Progenitor cell of endocrine pancreas (in vitro differentiated cells): Measurements from ENCODE around the gene N4BP3. TPM values are rescaled to one million over a fixed set of nuclear protein-coding genes. Genes with fewer than 3 reads are reported as not detected.
"Not testable (repeated sequence)": the region's sequence is repeated elsewhere in the genome, so short reads cannot be mapped to it uniquely, and the experiment has no call there.

ENCODE experiments used
- DNase-seq: peaks from one replicate; pipeline ENCODE4 v3.0.0; 2021; ENCODE audit warnings: low spot score; ENCODE audit not compliant: unreplicated experiment
- H3K27ac Mint-ChIP-seq: 2 replicates; pipeline ENCODE4 v1.8.0; 2021; ENCODE audit warnings: mild to moderate bottlenecking, moderate library complexity, mixed read lengths
- H3K27me3 Mint-ChIP-seq: 2 replicates; pipeline ENCODE4 v1.8.0; 2021; ENCODE audit warnings: mixed read lengths
- H3K36me3 Mint-ChIP-seq: 2 replicates; pipeline ENCODE4 v1.8.0; 2022; ENCODE audit warnings: mixed read lengths; ENCODE audit not compliant: insufficient read depth
- H3K4me1 Mint-ChIP-seq: 2 replicates; pipeline ENCODE4 v1.8.0; 2021; ENCODE audit warnings: low read depth, mixed read lengths
- H3K4me3 Mint-ChIP-seq: 2 replicates; pipeline ENCODE4 v1.8.0; 2021; ENCODE audit warnings: low read depth, mild to moderate bottlenecking, moderate library complexity, mixed read lengths
- H3K9me3 Mint-ChIP-seq: 2 replicates; pipeline ENCODE4 v1.8.0; 2021; ENCODE audit warnings: low read depth, mixed read lengths
- CTCF ChIP-seq: fragments of 200-600 bp; sonication (generic); IDR thresholded peaks from one replicate; pipeline ENCODE4 v1.5.0; 2021; ENCODE audit warnings: antibody characterized with exemption, mild to moderate bottlenecking; ENCODE audit not compliant: unreplicated experiment
- total RNA-seq: library from RNA; stranded (reverse); gene quantifications from 2 replicates; pipeline ENCODE4 v1.2.1, GENCODE V29; 2021

N4BP3 gene
- total RNA-seq, 1 donor from 2014 or later: 1.9 TPM

GRCh38 chr5:178129296-178129695 is 16.0 kb downstream of the N4BP3 start:
- DNase-seq: no peak
- Mint-ChIP-seq H3K36me3 (peaks cover 9% of the 10 kb centered on the region), H3K9me3 (no peaks in the 10 kb centered on the region), H3K27ac (no peak overlapping the region), H3K4me1 (peaks cover 9% of the 10 kb centered on the region), H3K4me3 (no peak overlapping the region), H3K27me3 (no peaks in the 10 kb centered on the region)
- TF ChIP-seq CTCF: no peak

DNA sequence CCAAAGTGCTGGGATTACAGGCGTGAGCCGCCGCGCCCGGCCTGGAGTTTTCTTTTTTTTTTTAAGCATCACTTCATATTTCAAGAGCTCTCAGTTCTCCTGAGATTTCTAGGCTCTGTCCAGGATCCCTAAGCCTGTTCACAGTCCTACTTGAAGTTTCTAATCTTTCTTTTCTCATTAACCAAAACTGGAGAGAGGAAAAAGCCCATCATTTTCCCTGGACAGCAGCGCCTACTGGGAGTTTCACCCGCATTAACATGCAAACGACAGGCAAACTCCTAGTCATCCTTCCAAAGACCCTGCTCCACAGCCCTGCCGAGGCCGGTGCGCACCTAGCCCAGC is 16.9 kb downstream of the N4BP3 start:
- H3K4me3 Mint-ChIP-seq: peak overlapping the region; percentile 73
- peak overlapping the region; percentile 93 for H3K27ac Mint-ChIP-seq
- H3K36me3 Mint-ChIP-seq, H3K9me3 Mint-ChIP-seq, DNase-seq, H3K4me1 Mint-ChIP-seq, H3K27me3 Mint-ChIP-seq: not testable (repeated sequence)

- no peaks in the 10 kb centered on the region for H3K27me3 Mint-ChIP-seq
- H3K4me1 Mint-ChIP-seq: peaks cover 9% of the 10 kb centered on the region
- TF ChIP-seq CTCF: no peak
- H3K27ac Mint-ChIP-seq: peak within 1 kb of the TSS; percentile 93
- peak within 1 kb of the TSS; percentile 81 for H3K4me3 Mint-ChIP-seq
- H3K36me3 Mint-ChIP-seq: peaks cover 10% of the 10 kb centered on the region
- H3K9me3 Mint-ChIP-seq: no peaks in the 10 kb centered on the region
- peak; percentile 80 for DNase-seq
Observed at GRCh38 chr5:178130576-178131445, 17.5 kb downstream of the N4BP3 start, which contains the start of gene RMND5B. TSS of gene RMND5B (plus strand) at chr5:178131014. CDS start at chr5:178138120, 7,106 bp downstream.

DNA sequence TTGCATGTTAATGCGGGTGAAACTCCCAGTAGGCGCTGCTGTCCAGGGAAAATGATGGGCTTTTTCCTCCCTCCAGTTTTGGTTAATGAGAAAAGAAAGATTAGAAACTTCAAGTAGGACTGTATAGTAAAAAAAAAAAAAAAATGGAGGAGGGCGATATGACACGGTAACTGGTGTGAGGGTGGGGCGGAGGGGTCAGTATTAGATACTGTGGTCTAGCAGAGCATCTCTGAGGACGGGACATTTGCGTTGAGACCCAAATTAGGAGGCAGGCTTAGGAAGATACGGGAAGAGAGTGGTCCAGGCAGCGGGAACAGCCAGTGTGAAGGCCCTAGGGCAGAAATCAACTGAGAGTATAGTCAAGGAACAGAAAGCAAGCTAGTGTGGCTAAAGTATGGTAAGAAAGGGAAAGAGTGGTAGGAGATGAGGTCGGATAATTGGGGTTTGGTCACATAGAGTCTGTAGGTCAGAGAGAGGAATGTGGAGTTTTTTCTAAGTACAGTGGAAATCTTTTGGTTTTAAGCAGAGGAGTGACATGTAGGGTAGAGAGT is 18.2 kb downstream of the N4BP3 start:
- Mint-ChIP-seq H3K27ac (peak overlapping the region; percentile 89), H3K9me3 (no peaks in the 10 kb centered on the region)
- TF ChIP-seq CTCF: no peak

GRCh38 chr5:178136990-178137389 is 23.7 kb downstream of the N4BP3 start:
- Mint-ChIP-seq H3K27me3 (no peaks in the 10 kb centered on the region), H3K4me1 (peaks cover 3% of the 10 kb centered on the region), H3K9me3 (no peaks in the 10 kb centered on the region), H3K4me3 (no peak overlapping the region), H3K36me3 (peaks cover 12% of the 10 kb centered on the region), H3K27ac (no peak overlapping the region)
- no peak for TF ChIP-seq CTCF
- no peak for DNase-seq

More for the DNA sequence above, 18.2 kb downstream of the N4BP3 start:
- peaks cover 10% of the 10 kb centered on the region for H3K36me3 Mint-ChIP-seq
- no peak for DNase-seq
- H3K4me1 Mint-ChIP-seq: peaks cover 9% of the 10 kb centered on the region
- H3K27me3 Mint-ChIP-seq: no peaks in the 10 kb centered on the region
- H3K4me3 Mint-ChIP-seq: peak overlapping the region; percentile 81

GRCh38 chr5:178137991-178138390 is 24.7 kb downstream of the N4BP3 start:
- Mint-ChIP-seq H3K27me3 (no peaks in the 10 kb centered on the region), H3K4me3 (no peak overlapping the region), H3K4me1 (peaks cover 2% of the 10 kb centered on the region), H3K27ac (peak overlapping the region; percentile 52), H3K36me3 (peaks cover 18% of the 10 kb centered on the region), H3K9me3 (no peaks in the 10 kb centered on the region)
- DNase-seq: no peak
- TF ChIP-seq CTCF: no peak
